Measurements from ENCODE around the gene PLBD2. TPM values are rescaled to one million over a fixed set of nuclear protein-coding genes. Genes with fewer than 3 reads are reported as not detected.

Gene PLBD2
- total RNA-seq, 4 donors from 2014 or later, result 17.0 to 32.4 (median 24.1) TPM

GRCh38 chr12:113425960-113426453, 67.6 kb downstream of the PLBD2 start:
- no peaks in the 10 kb centered on the region for H3K36me3 ChIP-seq
- no peak for DNase-seq
- H3K9me3 ChIP-seq, result no peaks in the 10 kb centered on the region
- no peak for TF ChIP-seq CTCF (IDR thresholded peaks at IDR 0.05)
- no peak for TF ChIP-seq POLR2A (IDR thresholded peaks at IDR 0.05)
- no peak overlapping the region for H3K4me3 ChIP-seq
- H3K27ac ChIP-seq, result no peak overlapping the region
- H3K4me1 ChIP-seq, result peaks cover 0 to 16% (median 2%) of the 10 kb centered on the region in 4 donors
- H3K27me3 ChIP-seq, result no peaks in the 10 kb centered on the region

- peaks cover 0 to 2% (median 0%) of the 10 kb centered on the region in 4 donors for H3K4me1 ChIP-seq
- no peaks in the 10 kb centered on the region for H3K27me3 ChIP-seq
- TF ChIP-seq POLR2A (IDR thresholded peaks at IDR 0.05) (no peak), CTCF (IDR thresholded peaks at IDR 0.05) (no peak)
- no peak for DNase-seq
- no peaks in the 10 kb centered on the region for H3K9me3 ChIP-seq
- H3K36me3 ChIP-seq, result no peaks in the 10 kb centered on the region
- H3K27ac ChIP-seq, result no peak overlapping the region
- H3K4me3 ChIP-seq, result no peak overlapping the region
Observed at GRCh38 chr12:113427882-113428281, 69.5 kb downstream of the PLBD2 start.

- Histone ChIP-seq H3K9me3 (no peaks in the 10 kb centered on the region), H3K27me3 (no peaks in the 10 kb centered on the region)
Observed at GRCh38 chr12:113428482-113428881, 70.1 kb downstream of the PLBD2 start.

GRCh38 chr12:113432986-113433385, 74.6 kb downstream of the PLBD2 start:
- Histone ChIP-seq H3K9me3 (no peaks in the 10 kb centered on the region), H3K4me3 (no peak overlapping the region), H3K4me1 (no peaks in the 10 kb centered on the region), H3K27ac (no peak overlapping the region), H3K36me3 (no peaks in the 10 kb centered on the region), H3K27me3 (no peaks in the 10 kb centered on the region)
- DNase-seq, result no peak
- TF ChIP-seq CTCF (IDR thresholded peaks at IDR 0.05), result no peak
- no peak for TF ChIP-seq POLR2A (IDR thresholded peaks at IDR 0.05)

More at GRCh38 chr12:113428482-113428881, 70.1 kb downstream of the PLBD2 start:
- TF ChIP-seq POLR2A (IDR thresholded peaks at IDR 0.05) (no peak), CTCF (IDR thresholded peaks at IDR 0.05) (no peak)
- Histone ChIP-seq H3K4me1 (no peaks in the 10 kb centered on the region), H3K27ac (no peak overlapping the region), H3K4me3 (no peak overlapping the region), H3K36me3 (no peaks in the 10 kb centered on the region)
- DNase-seq, result no peak

- DNase-seq, result no peak
- Histone ChIP-seq H3K36me3 (no peaks in the 10 kb centered on the region), H3K4me1 (no peaks in the 10 kb centered on the region), H3K27me3 (no peaks in the 10 kb centered on the region), H3K27ac (no peak overlapping the region), H3K9me3 (no peaks in the 10 kb centered on the region), H3K4me3 (no peak overlapping the region)
- TF ChIP-seq POLR2A (IDR thresholded peaks at IDR 0.05) (no peak), CTCF (IDR thresholded peaks at IDR 0.05) (no peak)
Observed at GRCh38 chr12:113435367-113435766, 77.0 kb downstream of the PLBD2 start.

- DNase-seq, result no peak
- Histone ChIP-seq H3K27ac (no peak overlapping the region), H3K36me3 (no peaks in the 10 kb centered on the region)
Observed at GRCh38 chr12:113436586-113436985, 78.2 kb downstream of the PLBD2 start.

More at GRCh38 chr12:113436586-113436985, 78.2 kb downstream of the PLBD2 start:
- no peak overlapping the region for H3K4me3 ChIP-seq
- H3K4me1 ChIP-seq, result no peaks in the 10 kb centered on the region
- no peaks in the 10 kb centered on the region for H3K9me3 ChIP-seq
- no peak for TF ChIP-seq CTCF (IDR thresholded peaks at IDR 0.05)
- no peak for TF ChIP-seq POLR2A (IDR thresholded peaks at IDR 0.05)
- no peaks in the 10 kb centered on the region for H3K27me3 ChIP-seq
